ENCODE results near the gene GPC3.

Gene GPC3

DNA sequence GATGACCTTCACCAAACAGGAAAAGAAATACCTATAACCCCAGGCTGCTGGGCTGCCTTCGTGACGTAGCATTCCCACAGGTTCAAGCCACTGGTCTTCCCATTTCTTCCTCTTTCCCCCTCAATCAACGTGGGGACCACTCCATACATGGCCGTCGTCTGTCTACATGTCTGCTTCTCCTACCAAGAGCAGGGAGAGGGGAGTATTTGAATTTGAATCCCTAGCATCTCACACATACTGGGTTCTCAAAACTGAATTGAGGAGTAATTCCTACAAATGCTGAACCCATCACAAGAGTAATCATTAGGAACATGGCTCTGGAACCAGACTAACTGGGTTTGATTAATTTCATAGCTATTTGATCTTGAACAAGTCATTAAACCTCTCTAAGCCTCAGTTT lies 17.3 kb downstream of the GPC3 start:
- DNase-seq (ENCODE audit: low read depth, low spot score), result no peak

GRCh38 chrX:133966199-133966598 lies 19.2 kb downstream of the GPC3 start:
- DNase-seq (ENCODE audit: low read depth, low spot score), result no peak

DNA sequence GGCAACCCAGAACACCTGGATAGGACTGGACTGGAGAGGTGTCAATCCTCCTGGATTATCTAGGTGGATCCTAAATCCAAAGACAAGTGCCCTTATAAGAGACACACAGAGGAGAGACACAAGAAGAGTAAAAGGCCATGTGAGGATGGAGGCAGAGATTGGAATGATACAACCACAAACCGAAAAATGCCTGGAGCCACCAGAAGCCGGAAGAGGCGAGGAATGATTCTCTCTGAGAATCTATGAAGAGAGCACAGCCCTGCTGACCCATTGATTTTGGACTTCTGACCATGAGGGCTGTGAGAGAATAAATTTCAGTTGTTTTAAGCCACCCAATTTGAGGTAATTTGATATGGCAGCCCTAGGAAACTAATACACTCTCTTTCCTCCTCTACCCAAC lies 20.1 kb downstream of the GPC3 start:
- DNase-seq (ENCODE audit: low read depth, low spot score), result no peak

DNA sequence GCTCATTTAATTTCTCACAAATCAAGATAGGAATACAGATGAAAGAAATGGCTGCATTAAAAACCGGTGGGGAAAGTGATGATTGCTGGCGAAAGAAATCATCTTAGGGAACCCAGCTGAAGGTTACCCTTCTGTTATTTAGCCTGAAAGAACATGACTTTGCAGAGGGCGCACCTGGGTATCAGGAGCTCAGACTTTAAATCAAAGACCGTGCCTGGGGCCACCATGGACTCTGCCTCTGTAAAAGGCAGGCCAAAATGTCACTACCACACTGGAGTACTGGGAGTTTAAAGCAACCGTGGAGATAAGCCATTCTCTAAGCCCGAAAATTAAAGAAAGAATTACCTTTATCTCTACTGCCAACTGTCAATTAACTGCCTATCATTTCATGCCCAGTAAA lies 24.3 kb downstream of the GPC3 start:
- no peak for DNase-seq (ENCODE audit: low read depth, low spot score)

- DNase-seq (ENCODE audit: low read depth, low spot score), result no peak
Measured at GRCh38 chrX:133959972-133960371, 25.4 kb downstream of the GPC3 start.

GRCh38 chrX:133958997-133959688 lies 26.3 kb downstream of the GPC3 start:
- DNase-seq (ENCODE audit: low read depth, low spot score), result no peak

- DNase-seq (ENCODE audit: low read depth, low spot score), result no peak
Measured at GRCh38 chrX:133956570-133957340, 28.6 kb downstream of the GPC3 start.

DNA sequence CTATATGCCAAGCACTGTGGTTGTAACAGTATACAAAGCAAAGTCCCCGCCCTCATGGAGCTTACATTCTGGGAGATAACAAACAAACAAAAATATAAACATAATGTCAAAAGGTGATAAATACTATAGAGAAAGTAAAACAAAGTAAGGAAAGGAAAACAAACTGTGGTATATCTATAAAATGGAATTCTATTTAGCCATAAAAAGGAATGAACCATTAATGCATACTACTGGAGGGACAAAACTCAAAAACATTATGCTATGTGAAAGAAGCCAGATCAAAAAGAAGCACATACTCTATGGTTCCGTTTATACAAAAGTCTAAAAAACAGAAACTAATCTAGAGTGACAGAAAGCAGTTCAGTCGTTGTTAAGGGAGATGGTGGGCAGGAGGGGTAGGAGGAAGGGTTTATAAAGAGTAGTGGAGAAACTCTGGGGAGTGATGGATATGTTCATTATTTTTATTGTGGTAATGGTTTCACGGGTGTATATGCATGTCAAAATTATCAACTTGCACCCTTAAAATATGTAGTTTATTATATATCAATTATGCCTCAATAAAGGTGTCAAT lies 31.5 kb downstream of the GPC3 start:
- DNase-seq (ENCODE audit: low read depth, low spot score), result no peak

DNA sequence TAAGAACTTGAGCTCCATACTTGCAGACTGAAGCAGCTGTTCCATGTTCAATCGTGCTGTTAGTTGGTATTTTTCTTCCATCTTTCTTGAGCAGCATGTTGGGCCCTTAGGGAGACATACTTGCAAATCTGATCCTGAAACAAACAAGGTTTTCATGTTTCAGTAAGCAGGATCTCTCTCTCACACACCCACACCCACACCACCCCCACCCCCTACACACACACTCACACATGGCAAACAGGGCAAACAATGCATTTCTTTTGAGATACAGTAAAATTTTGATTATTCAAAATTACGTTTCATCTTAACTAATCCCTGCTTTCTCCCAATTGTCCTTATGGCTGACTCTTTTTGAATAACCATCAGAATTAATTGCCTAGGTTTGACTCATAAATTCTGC lies 32.3 kb downstream of the GPC3 start:
- DNase-seq (ENCODE audit: low read depth, low spot score), result no peak

GRCh38 chrX:133951098-133951497 lies 34.3 kb downstream of the GPC3 start:
- no peak for DNase-seq (ENCODE audit: low read depth, low spot score)

- no peak for DNase-seq (ENCODE audit: low read depth, low spot score)
Measured at GRCh38 chrX:133950214-133950613, 35.2 kb downstream of the GPC3 start.

GRCh38 chrX:133948895-133949294 lies 36.5 kb downstream of the GPC3 start:
- no peak for DNase-seq (ENCODE audit: low read depth, low spot score)

DNA sequence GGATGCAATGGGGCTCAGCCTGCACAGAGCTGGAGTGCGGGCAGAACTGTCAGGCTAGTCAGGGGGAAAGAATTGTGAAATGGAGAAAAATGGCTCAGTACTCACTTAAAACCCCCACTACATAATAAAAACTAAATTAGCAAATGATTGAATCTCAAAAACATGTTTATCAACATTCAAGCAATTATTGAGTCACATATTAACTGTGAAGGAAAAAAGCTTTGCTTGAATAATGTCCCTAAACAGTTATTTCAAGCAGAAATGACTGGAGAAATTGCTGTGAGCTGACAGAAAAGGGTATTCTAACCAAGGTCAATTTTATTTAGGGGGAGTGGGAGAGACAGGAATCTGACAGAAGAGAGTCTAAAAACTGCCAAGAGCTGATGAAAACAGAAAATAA lies 37.4 kb downstream of the GPC3 start:
- DNase-seq (ENCODE audit: low read depth, low spot score), result no peak

DNA sequence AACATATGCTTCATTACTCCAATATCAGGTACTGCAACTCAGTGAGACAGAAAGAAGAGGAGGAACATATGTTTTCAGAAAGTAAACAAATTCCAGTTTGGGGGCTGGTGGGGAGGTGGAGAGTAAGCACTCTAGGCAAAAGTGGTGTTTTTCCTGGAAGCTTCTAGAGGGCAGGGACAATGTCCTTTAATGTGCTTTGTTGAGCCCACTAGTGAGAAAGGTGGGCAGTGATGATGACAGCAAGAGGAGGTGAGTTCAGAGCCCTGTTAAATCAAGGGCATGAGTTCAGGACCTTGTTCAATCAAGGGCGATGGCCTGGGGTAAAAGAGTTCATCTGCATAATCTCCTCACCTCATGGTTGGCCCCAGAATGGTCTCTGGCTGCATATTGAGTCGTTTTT lies 38.4 kb downstream of the GPC3 start:
- DNase-seq (ENCODE audit: low read depth, low spot score), result no peak

- no peak for DNase-seq (ENCODE audit: low read depth, low spot score)
Measured at GRCh38 chrX:133943507-133943906, 41.9 kb downstream of the GPC3 start.

DNA sequence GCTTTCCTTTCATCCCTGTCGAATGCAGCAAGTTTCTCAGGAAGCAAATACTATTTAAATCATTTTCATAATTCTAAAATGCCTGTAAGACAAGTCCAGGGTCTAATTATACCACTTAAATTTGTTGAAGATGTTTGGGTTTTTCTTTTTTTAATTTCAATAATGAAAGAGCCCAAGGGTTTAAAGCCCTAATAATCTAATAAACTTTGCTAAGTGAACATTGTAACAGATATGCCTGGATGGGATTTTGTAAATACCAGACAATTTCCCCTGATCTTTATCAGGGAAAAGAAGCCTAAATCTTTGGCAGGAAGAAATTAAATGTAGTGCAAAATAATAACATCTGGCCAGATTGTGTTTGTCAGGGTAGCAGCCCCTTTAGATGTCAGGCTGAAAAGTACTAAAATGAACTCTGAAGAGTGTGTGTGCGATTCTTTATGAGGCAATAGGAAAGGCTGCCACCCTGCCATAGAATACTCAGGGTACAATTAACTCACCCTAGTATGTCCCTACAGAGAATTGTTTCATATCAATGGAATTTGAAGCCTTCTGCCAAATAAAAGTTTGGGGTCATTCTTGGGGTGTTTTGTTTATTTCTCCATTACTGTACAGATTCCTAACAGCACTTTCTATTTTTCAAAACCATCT lies 45.6 kb downstream of the GPC3 start:
- DNase-seq (ENCODE audit: low read depth, low spot score), result no peak

DNA sequence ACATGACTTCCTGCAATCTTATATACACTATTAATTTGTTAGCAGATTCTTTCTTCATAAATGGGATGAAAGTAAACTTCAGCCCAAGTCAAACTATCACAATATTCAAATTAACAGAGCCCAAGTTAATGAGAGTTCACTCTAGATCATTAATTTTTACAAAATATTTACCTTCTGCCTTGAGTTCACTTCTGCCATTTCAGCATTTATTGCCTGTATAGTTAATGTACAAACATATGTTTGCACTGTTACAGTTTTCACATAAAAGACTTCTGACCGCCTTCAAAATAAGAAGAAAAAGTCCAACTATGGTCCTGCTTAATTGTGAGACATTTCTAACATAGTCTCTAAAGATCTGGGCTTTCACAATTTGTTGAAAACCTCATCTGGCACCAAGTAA lies 46.9 kb downstream of the GPC3 start:
- no peak for DNase-seq (ENCODE audit: low read depth, low spot score)

DNA sequence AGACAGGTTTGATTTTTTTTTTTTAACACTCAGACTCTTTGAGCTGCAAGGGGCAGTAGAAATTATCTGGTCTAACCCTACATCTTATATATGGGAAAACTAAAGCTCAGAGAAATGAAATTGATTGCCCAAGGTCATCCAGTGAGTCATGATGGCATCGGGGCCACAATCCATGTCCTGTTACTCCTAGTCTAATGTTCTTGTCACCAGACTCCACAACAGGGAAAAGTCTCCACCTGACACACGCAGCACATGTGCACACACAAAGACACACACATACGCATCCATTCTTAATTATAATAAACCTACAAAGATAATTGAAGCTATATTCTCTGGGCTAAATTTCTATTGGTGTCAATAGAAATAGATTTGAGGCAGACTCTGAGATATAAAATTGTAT lies 48.4 kb downstream of the GPC3 start:
- DNase-seq (ENCODE audit: low read depth, low spot score), result no peak

DNA sequence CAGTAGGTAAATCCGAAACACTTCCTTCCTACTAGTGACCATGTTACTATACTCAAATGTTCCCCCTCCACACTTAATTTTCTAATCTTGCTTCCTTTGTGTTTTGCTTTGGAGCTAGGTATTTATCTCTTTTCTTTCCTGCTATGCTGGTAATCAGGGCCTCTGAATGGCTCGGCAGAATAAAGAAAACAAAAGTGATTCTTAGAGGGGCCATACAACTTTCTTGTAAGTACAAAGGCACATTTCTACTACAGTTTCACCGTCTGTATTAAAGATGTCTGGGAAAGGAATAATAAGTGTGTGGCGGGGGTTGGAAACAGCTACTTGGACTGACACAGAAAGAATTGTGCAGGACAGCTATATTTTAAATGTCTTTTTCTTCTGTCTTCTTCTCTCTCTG lies 50.3 kb downstream of the GPC3 start:
- no peak for DNase-seq (ENCODE audit: low read depth, low spot score)

DNA sequence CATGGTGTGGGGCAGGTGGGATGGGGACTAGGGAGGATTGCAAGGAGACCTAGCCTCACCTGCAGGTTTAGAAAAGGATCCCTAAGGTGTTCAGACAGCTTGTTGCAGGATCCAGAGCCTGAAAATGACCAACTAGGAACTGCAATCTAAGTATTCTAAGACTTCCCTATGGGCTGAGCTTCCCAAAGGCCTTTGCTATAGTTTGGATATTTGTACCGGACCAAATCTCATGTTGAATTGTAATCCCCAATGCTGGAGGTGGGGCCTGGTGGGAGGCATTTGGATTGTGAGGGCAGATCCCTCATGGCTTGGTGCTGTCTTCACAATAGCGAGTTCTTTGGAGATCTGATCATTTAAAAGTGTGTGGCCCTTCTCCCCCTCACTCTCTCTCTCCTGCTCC lies 52.1 kb downstream of the GPC3 start:
- DNase-seq (ENCODE audit: low read depth, low spot score), result no peak

DNA sequence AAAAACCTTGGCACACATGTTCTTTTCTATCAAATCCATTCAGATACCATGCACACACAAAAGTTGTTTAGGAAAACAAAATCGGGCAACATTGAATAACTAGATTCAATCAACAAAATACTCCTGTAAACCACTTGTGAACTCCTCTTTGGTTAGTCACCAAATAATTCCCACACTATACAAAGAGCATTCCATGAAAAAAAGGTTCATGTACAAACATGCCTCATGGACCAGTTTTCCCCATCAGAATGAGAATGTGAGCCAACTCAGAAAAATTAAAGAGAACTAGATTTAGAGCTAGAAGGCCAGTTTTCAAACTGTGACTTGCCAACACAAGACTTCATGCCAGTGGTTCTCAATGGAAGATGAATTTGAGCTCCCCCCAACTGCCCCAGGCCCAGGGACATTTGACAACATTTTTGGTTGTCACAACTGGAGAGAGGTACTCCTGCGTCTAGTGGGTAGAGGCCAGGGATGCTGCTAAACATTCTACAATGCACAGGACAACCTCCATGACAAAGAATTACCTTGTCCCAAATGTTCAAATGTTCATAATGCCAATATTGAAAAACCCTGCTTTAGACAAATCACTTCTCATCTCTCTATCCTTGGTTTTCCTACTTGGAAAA lies 55.4 kb downstream of the GPC3 start:
- DNase-seq (ENCODE audit: low read depth, low spot score), result no peak

DNA sequence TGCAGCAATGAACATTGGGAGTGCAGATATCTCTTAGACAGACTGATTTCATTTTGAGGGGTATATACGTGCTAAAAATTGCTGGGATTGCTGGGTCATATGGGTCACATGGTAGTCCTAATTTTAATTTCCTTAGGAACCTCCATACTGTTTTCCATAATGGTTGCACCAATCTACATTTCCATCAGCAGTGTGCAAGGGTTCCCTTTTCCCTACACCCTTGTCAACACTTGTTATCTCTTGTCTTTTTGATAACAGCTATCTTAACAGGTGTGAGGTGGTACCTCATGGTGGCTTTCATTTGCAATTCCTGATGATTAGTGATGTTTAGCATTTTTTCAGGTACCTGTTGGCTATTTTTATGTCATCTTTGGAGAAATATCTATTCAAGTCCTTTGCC lies 57.0 kb downstream of the GPC3 start:
- DNase-seq (ENCODE audit: low read depth, low spot score), result no peak
